ENCODE measurements around the gene IRF2BPL. TPM values are rescaled to one million over a fixed set of nuclear protein-coding genes. Genes with fewer than 3 reads are reported as not detected.

The IRF2BPL gene
- total RNA-seq, 1 donor from 2014 or later: 14.5 TPM

DNA sequence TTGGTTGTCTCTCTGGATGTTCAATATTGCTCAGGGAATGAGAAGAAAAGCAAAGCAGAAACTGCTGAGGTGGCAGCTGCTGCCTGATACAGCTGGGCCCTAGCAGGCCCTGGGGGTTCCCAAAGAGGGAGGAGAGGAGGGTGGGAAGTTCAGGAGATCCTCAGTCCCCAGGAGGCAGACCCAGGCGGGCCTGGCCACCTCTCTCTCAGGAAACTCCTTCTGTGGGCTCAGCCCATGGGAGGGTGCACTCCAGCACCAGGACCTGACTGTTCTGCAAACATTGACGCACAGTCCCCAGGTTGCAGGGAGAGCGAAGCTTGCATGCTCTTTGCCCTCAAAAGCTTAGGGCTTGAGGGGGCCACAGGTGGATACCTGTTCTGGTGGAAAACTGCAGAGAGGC is 29.6 kb downstream of the IRF2BPL start:
- ATAC-seq (ENCODE audit: low read depth) (no peak), DNase-seq (no peak)
- Mint-ChIP-seq H3K4me3 (no peak overlapping the region), H3K4me1 (peaks cover 36% of the 10 kb centered on the region), H3K27me3 (no peaks in the 10 kb centered on the region), H3K9me3 (no peaks in the 10 kb centered on the region), H3K27ac (no peak overlapping the region), H3K36me3 (ENCODE audit: low read depth) (no peaks in the 10 kb centered on the region)
- ChIA-PET CTCF (no interaction called here), POLR2A (interaction anchor here (0.6 to 1.7 kb wide), 2 partner anchors 37 to 1380 kb away, joined by 3 to 7 read pairs; no protein-coding TSS in a partner anchor)
- TF ChIP-seq, protein P1, sequence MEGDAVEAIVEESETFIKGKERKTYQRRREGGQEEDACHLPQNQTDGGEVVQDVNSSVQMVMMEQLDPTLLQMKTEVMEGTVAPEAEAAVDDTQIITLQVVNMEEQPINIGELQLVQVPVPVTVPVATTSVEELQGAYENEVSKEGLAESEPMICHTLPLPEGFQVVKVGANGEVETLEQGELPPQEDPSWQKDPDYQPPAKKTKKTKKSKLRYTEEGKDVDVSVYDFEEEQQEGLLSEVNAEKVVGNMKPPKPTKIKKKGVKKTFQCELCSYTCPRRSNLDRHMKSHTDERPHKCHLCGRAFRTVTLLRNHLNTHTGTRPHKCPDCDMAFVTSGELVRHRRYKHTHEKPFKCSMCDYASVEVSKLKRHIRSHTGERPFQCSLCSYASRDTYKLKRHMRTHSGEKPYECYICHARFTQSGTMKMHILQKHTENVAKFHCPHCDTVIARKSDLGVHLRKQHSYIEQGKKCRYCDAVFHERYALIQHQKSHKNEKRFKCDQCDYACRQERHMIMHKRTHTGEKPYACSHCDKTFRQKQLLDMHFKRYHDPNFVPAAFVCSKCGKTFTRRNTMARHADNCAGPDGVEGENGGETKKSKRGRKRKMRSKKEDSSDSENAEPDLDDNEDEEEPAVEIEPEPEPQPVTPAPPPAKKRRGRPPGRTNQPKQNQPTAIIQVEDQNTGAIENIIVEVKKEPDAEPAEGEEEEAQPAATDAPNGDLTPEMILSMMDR (IDR thresholded peaks at IDR 0.05): no peak
- intact Hi-C loops (cut with micrococcal nuclease): no loop called here

- Mint-ChIP-seq H3K4me3 (no peak overlapping the region), H3K27me3 (no peaks in the 10 kb centered on the region), H3K36me3 (ENCODE audit: low read depth) (no peaks in the 10 kb centered on the region), H3K4me1 (peaks cover 40% of the 10 kb centered on the region), H3K9me3 (no peaks in the 10 kb centered on the region), H3K27ac (no peak overlapping the region)
- intact Hi-C loops (cut with micrococcal nuclease): no loop called here
- POLR2A ChIA-PET: interaction anchor here (0.6 to 1.7 kb wide), 5 partner anchors 11 to 68 kb away, joined by 3 to 9 read pairs (median 3); no protein-coding TSS in a partner anchor
- ATAC-seq (ENCODE audit: low read depth): no peak
- TF ChIP-seq, protein P1 (IDR thresholded peaks at IDR 0.05): no peak
- CTCF ChIA-PET: no interaction called here
- DNase-seq: no peak
Measured at GRCh38 chr14:76997257-76997970, 31.1 kb downstream of the IRF2BPL start.

- ChIA-PET CTCF (no interaction called here), POLR2A (interaction anchor here (1.0 to 1.1 kb wide), 2 partner anchors 13 to 31 kb away, joined by 3 read pairs; no protein-coding TSS in a partner anchor)
- TF ChIP-seq, protein P1 (IDR thresholded peaks at IDR 0.05): no peak
- H3K4me3 Mint-ChIP-seq: no peak overlapping the region
- H3K27ac Mint-ChIP-seq: no peak overlapping the region
- no peak for ATAC-seq (ENCODE audit: low read depth)
- intact Hi-C loops (cut with micrococcal nuclease): no loop called here
- H3K4me1 Mint-ChIP-seq: peaks cover 40% of the 10 kb centered on the region
- H3K9me3 Mint-ChIP-seq: no peaks in the 10 kb centered on the region
- no peaks in the 10 kb centered on the region for H3K27me3 Mint-ChIP-seq
- DNase-seq: no peak
- H3K36me3 Mint-ChIP-seq (ENCODE audit: low read depth): no peaks in the 10 kb centered on the region
Measured at GRCh38 chr14:76996563-76997146, 31.9 kb downstream of the IRF2BPL start.

GRCh38 chr14:76995279-76996035 is 33.1 kb downstream of the IRF2BPL start:
- Mint-ChIP-seq H3K9me3 (no peaks in the 10 kb centered on the region), H3K36me3 (ENCODE audit: low read depth) (no peaks in the 10 kb centered on the region), H3K4me3 (no peak overlapping the region), H3K4me1 (peaks cover 31% of the 10 kb centered on the region), H3K27ac (no peak overlapping the region), H3K27me3 (no peaks in the 10 kb centered on the region)
- TF ChIP-seq, protein P1 (IDR thresholded peaks at IDR 0.05): no peak
- intact Hi-C loops (cut with micrococcal nuclease): no loop called here
- ChIA-PET CTCF (no interaction called here), POLR2A (interaction anchor here (0.6 kb wide), 1 partner anchor 33 kb away, joined by 3 read pairs; no protein-coding TSS in a partner anchor)
- ATAC-seq (ENCODE audit: low read depth) (no peak), DNase-seq (no peak)

GRCh38 chr14:76993752-76994151 is 34.8 kb downstream of the IRF2BPL start:
- ChIA-PET POLR2A (no interaction called here), CTCF (no interaction called here)
- intact Hi-C loops (cut with micrococcal nuclease): no loop called here
- TF ChIP-seq, protein P1 (IDR thresholded peaks at IDR 0.05): no peak
- DNase-seq: no peak
- peak; percentile 34 for ATAC-seq (ENCODE audit: low read depth)
- Mint-ChIP-seq H3K27me3 (no peaks in the 10 kb centered on the region), H3K4me3 (no peak overlapping the region), H3K9me3 (no peaks in the 10 kb centered on the region), H3K36me3 (ENCODE audit: low read depth) (no peaks in the 10 kb centered on the region), H3K4me1 (peaks cover 24% of the 10 kb centered on the region), H3K27ac (no peak overlapping the region)

Data from activated B cell treated with CpG ODN at 0.5 μM for 24 hours (primary cell).